Measurements from ENCODE around the gene B4GALT6. TPM values are rescaled to one million over a fixed set of nuclear protein-coding genes. Genes with fewer than 3 reads are reported as not detected.

B4GALT6 gene
- total and polyA plus RNA-seq, 2 donors (not counting 1 experiment from before 2014, with no cell fraction given), result 1.7 TPM; not detected in 1

DNA sequence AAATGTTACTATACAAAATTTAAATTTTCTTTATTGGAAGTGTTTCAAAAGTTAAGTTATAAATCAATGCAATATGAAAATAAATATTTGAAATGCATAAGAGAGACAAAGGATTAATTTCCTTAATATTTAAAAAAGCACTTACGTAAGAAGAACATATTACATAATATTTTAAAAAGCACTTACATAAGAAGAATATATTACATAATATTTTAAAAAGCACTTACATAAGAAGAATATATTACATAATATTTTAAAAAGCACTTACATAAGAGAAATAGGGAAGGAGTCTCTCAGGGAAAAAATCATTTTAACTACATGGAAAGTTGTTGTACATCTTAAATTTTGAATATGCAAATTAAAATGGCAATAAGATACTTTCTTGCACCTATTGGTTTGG lies 17.4 kb upstream of the B4GALT6 start:
- TF ChIP-seq EZH2 (IDR thresholded peaks at IDR 0.05; ENCODE audit: borderline replicate concordance, insufficient read depth, low read depth, low read length, poor library complexity, severe bottlenecking), result no peak
- no peak for TF ChIP-seq CTCF (IDR thresholded peaks at IDR 0.05)
- intact Hi-C loops (cut with micrococcal nuclease), result no loop called here
- Mint-ChIP-seq H3K27me3 (peaks cover 2% of the 10 kb centered on the region), H3K4me1 (no peaks in the 10 kb centered on the region), H3K9me3 (ENCODE audit: insufficient read depth) (no peaks in the 10 kb centered on the region), H3K27ac (no peak overlapping the region), H3K4me3 (no peak overlapping the region)
- no peak overlapping the region for H3K4me2 ChIP-seq (replicated peaks; ENCODE audit: low read depth, low read length, poor library complexity, severe bottlenecking)
- no peaks in the 10 kb centered on the region for H3K9me3 ChIP-seq (ENCODE audit: control extremely low read depth in 1 of 3, control insufficient read depth in 2 of 3, insufficient read depth in 1 of 3, low read length in 2 of 3)
- no peak overlapping the region for H2AFZ ChIP-seq (ENCODE audit: insufficient read depth, low read depth, low read length, poor library complexity, severe bottlenecking)
- no peaks in the 10 kb centered on the region for H3K27me3 ChIP-seq (replicated peaks in 1 of 4; ENCODE audit: control extremely low read depth in 1 of 4, control insufficient read depth in 3 of 4, insufficient read depth in 4 of 4, low read length in 3 of 4)
- no CpG with 5 or more reads among the region's 1 CpG for WGBS (ENCODE audit: insufficient coverage)
- H3K4me3 ChIP-seq (ENCODE audit: control extremely low read depth in 1 of 5, extremely low read depth in 1 of 5, insufficient read depth in 1 of 5, low read depth in 2 of 5, low read length in 4 of 5), result no peak overlapping the region
- H3K36me3 ChIP-seq (replicated peaks in 1 of 2; ENCODE audit: control extremely low read depth in 1 of 2, control insufficient read depth in 1 of 2, extremely low read depth in 1 of 2, insufficient read depth in 2 of 2, low read length in 1 of 2), result no peaks in the 10 kb centered on the region
- no peaks in the 10 kb centered on the region for H4K20me1 ChIP-seq (ENCODE audit: control insufficient read depth, insufficient read depth, low read length, poor library complexity, severe bottlenecking)
- H3K79me2 ChIP-seq (ENCODE audit: control insufficient read depth, insufficient read depth, low read length), result no peaks in the 10 kb centered on the region
- no peaks in the 10 kb centered on the region for H3K4me1 ChIP-seq (ENCODE audit: control insufficient read depth in 2 of 2, insufficient read depth in 2 of 2, low read length in 2 of 2)
- ChIA-PET POLR2A (no interaction called here), CTCF (no interaction called here)
- no peak overlapping the region for H3K27ac ChIP-seq (ENCODE audit: low read length in 2 of 2)
- no peak overlapping the region for H3K9ac ChIP-seq (ENCODE audit: low read length)
- ATAC-seq (ENCODE audit: low read depth), result no peak
- no peak for DNase-seq

GRCh38 chr18:31700990-31701389 lies 16.6 kb upstream of the B4GALT6 start:
- TF ChIP-seq EZH2 (IDR thresholded peaks at IDR 0.05; ENCODE audit: borderline replicate concordance, insufficient read depth, low read depth, low read length, poor library complexity, severe bottlenecking), result no peak
- no peak for TF ChIP-seq CTCF (IDR thresholded peaks at IDR 0.05)
- H3K27me3 Mint-ChIP-seq, result no peaks in the 10 kb centered on the region
- no peaks in the 10 kb centered on the region for H3K4me1 Mint-ChIP-seq
- no peaks in the 10 kb centered on the region for H3K36me3 ChIP-seq (replicated peaks in 1 of 2; ENCODE audit: control extremely low read depth in 1 of 2, control insufficient read depth in 1 of 2, extremely low read depth in 1 of 2, insufficient read depth in 2 of 2, low read length in 1 of 2)
- H3K27ac ChIP-seq (ENCODE audit: low read length in 2 of 2), result no peak overlapping the region
- DNase-seq (no peak), ATAC-seq (ENCODE audit: low read depth) (no peak)
- no peak overlapping the region for H3K27ac Mint-ChIP-seq
- no peak overlapping the region for H3K4me3 Mint-ChIP-seq
- WGBS (ENCODE audit: insufficient coverage), result 100% methylated on average over 1 of the region's 1 CpG
- no peak overlapping the region for H3K4me3 ChIP-seq (ENCODE audit: control extremely low read depth in 1 of 5, extremely low read depth in 1 of 5, insufficient read depth in 1 of 5, low read depth in 2 of 5, low read length in 4 of 5)
- no peak overlapping the region for H2AFZ ChIP-seq (ENCODE audit: insufficient read depth, low read depth, low read length, poor library complexity, severe bottlenecking)
- no peak overlapping the region for H3K4me2 ChIP-seq (replicated peaks; ENCODE audit: low read depth, low read length, poor library complexity, severe bottlenecking)
- no peaks in the 10 kb centered on the region for H3K9me3 ChIP-seq (ENCODE audit: control extremely low read depth in 1 of 3, control insufficient read depth in 2 of 3, insufficient read depth in 1 of 3, low read length in 2 of 3)
- CTCF ChIA-PET, result no interaction called here
- no peaks in the 10 kb centered on the region for H4K20me1 ChIP-seq (ENCODE audit: control insufficient read depth, insufficient read depth, low read length, poor library complexity, severe bottlenecking)
- H3K9me3 Mint-ChIP-seq (ENCODE audit: insufficient read depth), result no peaks in the 10 kb centered on the region
- no peaks in the 10 kb centered on the region for H3K79me2 ChIP-seq (ENCODE audit: control insufficient read depth, insufficient read depth, low read length)
- POLR2A ChIA-PET, result no interaction called here
- H3K4me1 ChIP-seq (ENCODE audit: control insufficient read depth in 2 of 2, insufficient read depth in 2 of 2, low read length in 2 of 2), result no peaks in the 10 kb centered on the region
- intact Hi-C loops (cut with micrococcal nuclease), result no loop called here
- no peaks in the 10 kb centered on the region for H3K27me3 ChIP-seq (replicated peaks in 1 of 4; ENCODE audit: control extremely low read depth in 1 of 4, control insufficient read depth in 3 of 4, insufficient read depth in 4 of 4, low read length in 3 of 4)
- no peak overlapping the region for H3K9ac ChIP-seq (ENCODE audit: low read length)
